Activated CD4-positive, alpha-beta memory T cell treated with anti-CD3 and anti-CD28 coated beads, Interleukin-2, amount 10 ng/mL, durations not matched to agents 7 days and 5 days (primary cell): ENCODE measurements around the gene DOK6. TPM values are rescaled to one million over a fixed set of nuclear protein-coding genes. Genes with fewer than 3 reads are reported as not detected.
A peak's percentile ranks its signal among the peaks of the same experiment; 100 is the strongest.

ENCODE experiments used
- CTCF ChIA-PET: fragments of 350-600 bp; sonication (Branson Sonifier 250); formaldehyde crosslinking; loops from one replicate; lab custom pipeline; 2021; ENCODE audit warnings: antibody characterized with exemption, inconsistent platforms; lab: Charles Lee
- POLR2A ChIA-PET: fragments of 350-600 bp; sonication (Branson Sonifier 250); formaldehyde crosslinking; loops from one replicate; lab custom pipeline; 2021; ENCODE audit warnings: antibody characterized with exemption; lab: Charles Lee
- DNase-seq: peaks from one replicate; pipeline ENCODE4 v3.0.0-alpha.2; 2020
- H3K27ac Mint-ChIP-seq: one replicate; pipeline ENCODE4 v1.8.0; 2021; ENCODE audit warnings: mild to moderate bottlenecking, mixed read lengths
- H3K27me3 Mint-ChIP-seq: one replicate; pipeline ENCODE4 v1.8.0; 2021; ENCODE audit warnings: mixed read lengths
- H3K36me3 Mint-ChIP-seq: one replicate; pipeline ENCODE4 v1.8.0; 2021; ENCODE audit warnings: low read depth, mixed read lengths
- H3K4me1 Mint-ChIP-seq: one replicate; pipeline ENCODE4 v1.8.0; 2021; ENCODE audit warnings: mixed read lengths
- H3K4me3 Mint-ChIP-seq: one replicate; pipeline ENCODE4 v1.8.0; 2021; ENCODE audit warnings: mild to moderate bottlenecking, mixed read lengths
- H3K9me3 Mint-ChIP-seq: one replicate; pipeline ENCODE4 v1.8.0; 2021; ENCODE audit warnings: mixed read lengths
- total RNA-seq, 2 experiments: library from RNA; stranded (reverse); gene quantifications; one replicate each; pipeline ENCODE4 v1.2.3, GENCODE V29; 2021

Gene DOK6
- total RNA-seq, 2 experiments from 2014 or later = not detected

DNA sequence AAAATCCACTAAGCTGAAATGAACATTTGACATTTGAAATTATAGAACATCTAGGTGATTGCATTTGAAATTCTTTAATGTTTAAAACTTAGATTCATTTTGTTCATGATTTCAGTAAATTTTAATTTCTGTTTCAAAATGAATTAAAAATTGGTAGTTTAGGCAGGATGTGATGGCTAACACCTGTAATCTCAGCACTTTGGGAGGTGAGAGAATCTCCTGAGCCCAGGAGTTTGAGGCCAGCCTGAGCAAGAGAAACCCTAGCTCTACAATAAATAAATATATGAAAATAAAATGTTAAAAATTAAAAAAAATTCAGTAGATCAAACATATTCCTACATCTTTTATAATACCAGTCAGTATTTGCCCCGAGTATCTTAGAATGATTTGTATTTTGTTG lies 330.0 kb downstream of the DOK6 start:
- H3K27me3 Mint-ChIP-seq = no peaks in the 10 kb centered on the region
- no peak overlapping the region for H3K27ac Mint-ChIP-seq
- no peaks in the 10 kb centered on the region for H3K9me3 Mint-ChIP-seq
- no peaks in the 10 kb centered on the region for H3K36me3 Mint-ChIP-seq
- CTCF ChIA-PET = interaction anchor here (1.1 kb wide), 1 partner anchor 52 kb away, joined by 3 read pairs; no protein-coding TSS in a partner anchor
- no peak overlapping the region for H3K4me3 Mint-ChIP-seq
- no peaks in the 10 kb centered on the region for H3K4me1 Mint-ChIP-seq
- no peak for DNase-seq
- POLR2A ChIA-PET = no interaction called here

DNA sequence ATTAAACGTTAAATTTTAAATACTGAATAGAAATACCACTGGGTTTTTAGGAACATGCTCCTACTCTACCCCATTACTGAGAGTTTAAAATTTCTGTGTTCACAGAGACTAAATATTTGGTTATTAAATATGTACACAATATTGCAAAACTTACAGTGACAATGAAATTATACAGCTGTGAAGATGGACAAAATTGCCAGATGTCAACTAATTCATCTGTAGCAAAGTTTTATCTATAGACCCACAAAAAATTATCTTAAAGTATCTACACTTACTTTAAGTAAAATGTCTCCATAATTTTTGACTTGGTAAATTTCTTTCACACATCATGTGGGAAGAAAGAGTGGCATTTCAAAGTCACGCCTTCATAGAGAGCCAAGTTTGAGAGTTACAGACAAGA lies 333.8 kb downstream of the DOK6 start:
- Mint-ChIP-seq H3K27me3 (no peaks in the 10 kb centered on the region), H3K4me3 (no peak overlapping the region), H3K4me1 (no peaks in the 10 kb centered on the region), H3K27ac (no peak overlapping the region), H3K9me3 (peaks cover 5% of the 10 kb centered on the region), H3K36me3 (peaks cover 2% of the 10 kb centered on the region)
- POLR2A ChIA-PET = no interaction called here
- CTCF ChIA-PET = no interaction called here
- no peak for DNase-seq

DNA sequence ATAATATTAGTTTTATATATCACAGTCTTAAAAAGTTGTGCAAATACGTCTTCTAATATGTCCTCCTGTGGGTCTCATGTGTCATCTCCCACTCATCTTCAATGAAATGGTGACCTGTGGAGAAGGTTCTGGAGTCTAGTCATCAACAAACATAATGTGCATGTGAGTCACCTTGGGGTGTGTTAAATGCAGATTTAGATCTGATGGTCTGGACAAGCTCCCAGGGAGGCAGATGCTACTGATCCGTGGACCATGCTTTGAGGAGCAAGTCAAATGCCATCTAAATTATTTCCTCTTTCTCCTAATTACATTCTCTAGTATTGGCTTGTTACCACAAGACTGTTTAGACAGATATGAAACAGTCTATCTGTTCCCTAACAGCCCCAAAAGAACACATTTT lies 336.0 kb downstream of the DOK6 start:
- DNase-seq = no peak
- POLR2A ChIA-PET = no interaction called here
- H3K27ac Mint-ChIP-seq = no peak overlapping the region
- H3K27me3 Mint-ChIP-seq = no peaks in the 10 kb centered on the region
- no peaks in the 10 kb centered on the region for H3K4me1 Mint-ChIP-seq
- H3K36me3 Mint-ChIP-seq = peaks cover 2% of the 10 kb centered on the region
- H3K4me3 Mint-ChIP-seq = no peak overlapping the region
- peaks cover 5% of the 10 kb centered on the region for H3K9me3 Mint-ChIP-seq
- CTCF ChIA-PET = no interaction called here

DNA sequence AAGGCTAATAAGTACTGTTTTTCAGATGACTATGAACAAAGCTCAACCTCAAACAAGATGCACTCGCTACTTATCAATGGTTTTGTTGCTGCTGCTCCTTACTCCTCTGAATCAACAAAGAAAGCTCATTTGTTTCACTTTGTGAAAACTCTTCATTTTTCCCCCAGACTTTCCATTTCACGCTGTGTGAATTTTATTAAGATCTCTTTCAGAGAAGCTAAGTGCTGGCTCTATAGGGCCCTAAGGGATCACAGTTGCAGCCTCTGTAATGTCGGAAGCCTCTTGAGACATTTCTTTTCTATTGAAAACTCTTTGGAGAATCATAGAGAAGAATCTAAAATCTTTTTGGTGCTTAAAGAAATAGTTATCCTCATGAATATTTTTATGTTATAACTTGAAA lies 337.2 kb downstream of the DOK6 start:
- no peaks in the 10 kb centered on the region for H3K4me1 Mint-ChIP-seq
- no peak overlapping the region for H3K27ac Mint-ChIP-seq
- ChIA-PET POLR2A (no interaction called here), CTCF (no interaction called here)
- peaks cover 2% of the 10 kb centered on the region for H3K36me3 Mint-ChIP-seq
- H3K27me3 Mint-ChIP-seq = no peaks in the 10 kb centered on the region
- H3K4me3 Mint-ChIP-seq = no peak overlapping the region
- H3K9me3 Mint-ChIP-seq = peaks cover 5% of the 10 kb centered on the region
- no peak for DNase-seq

DNA sequence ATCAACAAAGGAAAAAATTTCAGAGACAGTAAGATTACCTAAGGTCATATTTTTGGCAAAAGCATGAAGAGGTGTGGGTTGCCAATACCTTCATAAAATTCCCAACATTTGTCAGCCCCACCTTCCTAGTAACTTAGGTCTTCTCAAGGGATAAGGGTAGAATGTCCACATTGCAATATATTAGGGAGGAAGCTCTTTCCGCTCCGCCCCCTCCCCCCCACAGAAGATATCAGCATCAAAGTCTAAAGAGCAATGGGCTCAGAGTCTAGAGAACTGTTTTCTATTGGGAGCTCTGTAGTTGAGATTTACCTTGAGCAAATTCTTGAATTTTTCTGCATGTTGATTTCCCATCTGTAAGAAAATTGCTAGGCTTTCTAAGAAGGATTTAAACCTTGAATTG lies 346.7 kb downstream of the DOK6 start:
- H3K27ac Mint-ChIP-seq = no peak overlapping the region
- DNase-seq = no peak
- POLR2A ChIA-PET = no interaction called here
- no peaks in the 10 kb centered on the region for H3K4me1 Mint-ChIP-seq
- H3K27me3 Mint-ChIP-seq = no peaks in the 10 kb centered on the region
- CTCF ChIA-PET = no interaction called here
- no peaks in the 10 kb centered on the region for H3K9me3 Mint-ChIP-seq
- H3K36me3 Mint-ChIP-seq = peaks cover 15% of the 10 kb centered on the region
- H3K4me3 Mint-ChIP-seq = no peak overlapping the region

DNA sequence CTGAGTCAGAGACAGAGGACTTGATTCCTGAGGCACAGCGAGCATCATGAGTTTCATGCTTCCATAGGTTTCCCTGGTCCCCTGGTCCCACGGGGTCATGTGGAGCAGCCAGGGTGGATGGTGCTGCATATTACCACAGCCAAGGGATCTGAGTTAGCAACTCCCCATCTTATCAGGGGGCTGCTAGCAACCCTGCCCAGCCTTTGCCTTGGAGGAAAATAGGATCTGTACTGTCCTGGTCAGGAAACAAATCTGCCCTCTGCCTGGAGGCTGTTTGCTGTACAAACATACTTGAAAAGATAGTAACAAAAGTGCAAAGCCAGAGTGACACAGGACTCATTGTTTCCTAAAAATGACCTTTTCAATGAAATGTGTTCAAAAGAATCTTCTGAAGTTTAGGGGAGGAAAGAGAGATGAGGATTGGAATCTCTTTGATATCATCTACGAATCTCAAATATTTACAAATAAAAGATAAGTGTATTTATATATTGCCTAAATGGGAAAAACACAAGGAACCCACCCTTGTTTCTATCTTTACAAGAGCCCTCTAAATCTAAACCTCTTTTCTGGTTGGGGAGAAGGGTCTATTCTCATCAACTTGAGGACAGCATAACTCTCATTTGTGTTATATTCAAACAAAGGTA lies 352.2 kb downstream of the DOK6 start:
- DNase-seq = no peak
- CTCF ChIA-PET = no interaction called here
- POLR2A ChIA-PET = no interaction called here
- Mint-ChIP-seq H3K9me3 (peaks cover 10% of the 10 kb centered on the region), H3K4me1 (peaks cover 17% of the 10 kb centered on the region), H3K27ac (no peak overlapping the region), H3K27me3 (no peaks in the 10 kb centered on the region), H3K4me3 (no peak overlapping the region), H3K36me3 (peaks cover 28% of the 10 kb centered on the region)

DNA sequence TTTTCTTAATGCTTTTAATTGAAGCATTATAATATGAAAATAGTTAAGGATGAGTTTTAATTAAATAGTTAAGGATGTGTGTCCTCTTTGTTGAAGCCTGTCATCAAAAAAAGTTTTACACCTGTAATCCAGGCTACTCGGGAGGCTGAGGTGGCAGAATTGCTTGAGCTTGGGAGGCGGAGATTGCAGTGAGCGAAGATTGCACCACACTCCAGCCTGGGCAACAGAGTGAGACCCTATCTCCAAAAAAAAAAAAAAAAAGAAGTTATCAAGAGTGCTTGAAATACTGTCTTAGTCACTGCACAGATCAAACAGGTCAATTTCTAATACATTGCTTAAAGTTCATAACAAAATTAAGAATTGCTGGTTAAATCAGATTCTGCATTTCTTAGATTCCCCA lies 353.4 kb downstream of the DOK6 start:
- no peak for DNase-seq
- H3K4me1 Mint-ChIP-seq = peaks cover 17% of the 10 kb centered on the region
- H3K27ac Mint-ChIP-seq = no peak overlapping the region
- peaks cover 10% of the 10 kb centered on the region for H3K9me3 Mint-ChIP-seq
- H3K36me3 Mint-ChIP-seq = peaks cover 20% of the 10 kb centered on the region
- no peak overlapping the region for H3K4me3 Mint-ChIP-seq
- no peaks in the 10 kb centered on the region for H3K27me3 Mint-ChIP-seq
- POLR2A ChIA-PET = no interaction called here
- CTCF ChIA-PET = no interaction called here

DNA sequence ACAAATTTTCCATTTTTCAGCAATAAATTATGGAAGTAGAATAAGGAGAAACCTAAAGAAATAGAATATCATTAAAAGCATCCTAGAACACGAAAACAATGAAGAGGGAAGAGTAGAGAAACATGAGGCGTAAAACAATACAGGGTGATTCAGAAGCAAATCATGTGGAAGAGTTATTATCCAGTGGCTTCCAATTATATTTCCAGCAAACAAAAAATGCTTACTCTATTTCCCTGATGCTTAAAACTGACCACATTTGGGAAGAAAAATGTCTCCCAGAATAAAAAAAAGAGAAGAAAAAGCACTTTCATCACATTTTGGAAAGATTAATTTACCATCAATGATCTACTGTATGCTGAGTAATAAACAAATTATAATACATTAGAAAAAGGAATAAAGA lies 354.4 kb downstream of the DOK6 start:
- ChIA-PET CTCF (no interaction called here), POLR2A (no interaction called here)
- DNase-seq = no peak
- no peak overlapping the region for H3K4me3 Mint-ChIP-seq
- H3K4me1 Mint-ChIP-seq = peaks cover 17% of the 10 kb centered on the region
- H3K27ac Mint-ChIP-seq = no peak overlapping the region
- H3K36me3 Mint-ChIP-seq = peaks cover 19% of the 10 kb centered on the region
- H3K9me3 Mint-ChIP-seq = peaks cover 10% of the 10 kb centered on the region
- no peaks in the 10 kb centered on the region for H3K27me3 Mint-ChIP-seq

DNA sequence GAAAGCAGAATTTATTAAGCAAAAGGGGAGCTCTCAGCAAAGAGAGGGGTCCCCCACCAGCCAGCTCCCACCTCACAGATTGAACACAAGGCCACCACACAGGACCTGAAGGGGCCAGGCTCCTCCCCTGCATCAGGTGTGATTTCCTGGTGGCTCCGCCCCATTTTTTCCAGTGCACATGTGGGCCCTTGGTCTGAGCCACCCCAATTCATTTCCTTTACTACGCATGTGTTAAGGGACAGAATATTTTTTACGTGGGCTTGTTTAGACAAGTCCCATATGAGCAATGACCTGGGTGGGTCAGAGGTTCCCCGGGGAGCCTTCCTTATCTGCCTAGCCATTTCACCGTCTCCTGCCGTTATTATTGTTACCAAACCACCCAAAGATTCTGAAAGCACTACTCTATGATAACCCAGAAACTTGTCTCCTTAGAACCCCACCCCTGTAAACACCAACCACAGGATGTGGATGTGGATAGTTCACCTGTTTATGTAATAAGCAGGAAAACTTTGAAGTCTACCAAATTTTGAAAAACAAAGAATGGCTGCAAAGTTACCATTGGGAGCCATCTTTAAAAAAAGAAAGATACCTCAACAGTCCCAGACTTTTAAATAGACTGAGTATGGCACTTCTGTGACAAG lies 355.3 kb downstream of the DOK6 start:
- Mint-ChIP-seq H3K27ac (peak overlapping the region; percentile 50), H3K4me1 (peaks cover 17% of the 10 kb centered on the region), H3K36me3 (peaks cover 14% of the 10 kb centered on the region), H3K4me3 (no peak overlapping the region), H3K9me3 (peaks cover 10% of the 10 kb centered on the region), H3K27me3 (no peaks in the 10 kb centered on the region)
- POLR2A ChIA-PET = no interaction called here
- no peak for DNase-seq
- CTCF ChIA-PET = no interaction called here

DNA sequence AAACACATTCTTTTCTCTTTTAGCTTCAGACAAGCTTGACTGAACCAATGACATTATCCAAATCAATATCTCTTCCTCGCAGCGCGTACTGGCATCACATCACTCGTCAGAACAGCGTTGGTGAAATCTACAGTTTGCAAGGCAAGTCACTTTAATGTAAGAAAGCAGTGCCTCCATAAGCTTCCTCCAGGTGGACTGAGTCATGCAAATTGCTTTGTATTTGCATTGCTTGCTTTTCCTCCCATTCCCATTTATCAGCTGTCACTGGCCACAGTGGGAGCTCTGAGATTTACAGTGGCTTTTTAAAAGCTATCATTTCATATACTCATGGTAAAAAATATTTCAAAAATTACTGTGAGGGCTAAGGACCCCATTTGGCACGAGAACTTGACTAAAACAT lies 357.0 kb downstream of the DOK6 start:
- no peak for DNase-seq
- H3K27ac Mint-ChIP-seq = no peak overlapping the region
- peaks cover 10% of the 10 kb centered on the region for H3K9me3 Mint-ChIP-seq
- POLR2A ChIA-PET = no interaction called here
- H3K27me3 Mint-ChIP-seq = no peaks in the 10 kb centered on the region
- H3K36me3 Mint-ChIP-seq = peaks cover 14% of the 10 kb centered on the region
- H3K4me1 Mint-ChIP-seq = peaks cover 17% of the 10 kb centered on the region
- CTCF ChIA-PET = interaction anchor here (0.9 kb wide), 1 partner anchor 9 kb away, joined by 3 read pairs; no protein-coding TSS in a partner anchor
- H3K4me3 Mint-ChIP-seq = no peak overlapping the region

DNA sequence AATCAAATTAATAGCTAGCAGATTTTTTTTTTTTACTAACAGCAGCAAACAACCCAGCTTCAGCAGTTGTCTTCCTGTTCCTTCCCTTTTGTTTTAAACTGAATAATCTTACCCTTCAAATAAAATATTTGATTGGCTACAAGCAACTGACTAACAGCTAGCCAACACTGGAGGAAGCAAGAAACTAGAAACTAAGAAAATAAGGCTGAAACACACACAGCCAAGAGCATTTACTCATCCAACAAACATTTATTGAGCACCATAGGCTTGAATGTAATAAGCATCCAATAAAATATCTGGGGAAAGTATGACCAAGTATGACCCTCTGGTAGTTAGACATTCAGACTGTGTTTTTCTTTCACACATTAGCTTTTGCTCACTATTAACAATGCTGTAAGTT lies 357.8 kb downstream of the DOK6 start:
- no peak overlapping the region for H3K4me3 Mint-ChIP-seq
- POLR2A ChIA-PET = no interaction called here
- peaks cover 10% of the 10 kb centered on the region for H3K9me3 Mint-ChIP-seq
- peaks cover 14% of the 10 kb centered on the region for H3K36me3 Mint-ChIP-seq
- H3K4me1 Mint-ChIP-seq = peaks cover 17% of the 10 kb centered on the region
- no peak overlapping the region for H3K27ac Mint-ChIP-seq
- CTCF ChIA-PET = interaction anchor here (0.9 kb wide), 1 partner anchor 8 kb away, joined by 3 read pairs; no protein-coding TSS in a partner anchor
- DNase-seq = no peak
- H3K27me3 Mint-ChIP-seq = no peaks in the 10 kb centered on the region

DNA sequence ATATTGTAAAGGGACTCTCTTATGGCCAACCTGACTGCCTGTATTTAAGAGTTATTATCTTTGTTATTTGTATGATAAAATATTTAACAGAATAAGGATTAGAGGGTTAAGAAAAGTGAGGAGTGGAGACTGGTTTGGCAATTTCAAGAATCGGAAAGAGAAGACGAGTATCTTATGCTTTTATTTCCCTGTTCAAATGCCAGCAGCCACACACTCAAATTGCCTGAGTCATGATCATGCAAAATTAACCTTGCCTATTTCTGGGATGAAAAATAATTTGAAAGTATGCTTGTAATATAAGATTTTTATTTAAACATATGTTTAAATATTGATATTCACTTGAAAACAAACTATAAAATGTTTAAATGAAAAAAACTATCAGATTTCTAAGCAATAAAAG lies 358.4 kb downstream of the DOK6 start:
- no peaks in the 10 kb centered on the region for H3K27me3 Mint-ChIP-seq
- no peak overlapping the region for H3K27ac Mint-ChIP-seq
- H3K9me3 Mint-ChIP-seq = peaks cover 10% of the 10 kb centered on the region
- peaks cover 17% of the 10 kb centered on the region for H3K4me1 Mint-ChIP-seq
- no peak for DNase-seq
- H3K4me3 Mint-ChIP-seq = no peak overlapping the region
- H3K36me3 Mint-ChIP-seq = peaks cover 14% of the 10 kb centered on the region
- POLR2A ChIA-PET = no interaction called here
- CTCF ChIA-PET = no interaction called here

DNA sequence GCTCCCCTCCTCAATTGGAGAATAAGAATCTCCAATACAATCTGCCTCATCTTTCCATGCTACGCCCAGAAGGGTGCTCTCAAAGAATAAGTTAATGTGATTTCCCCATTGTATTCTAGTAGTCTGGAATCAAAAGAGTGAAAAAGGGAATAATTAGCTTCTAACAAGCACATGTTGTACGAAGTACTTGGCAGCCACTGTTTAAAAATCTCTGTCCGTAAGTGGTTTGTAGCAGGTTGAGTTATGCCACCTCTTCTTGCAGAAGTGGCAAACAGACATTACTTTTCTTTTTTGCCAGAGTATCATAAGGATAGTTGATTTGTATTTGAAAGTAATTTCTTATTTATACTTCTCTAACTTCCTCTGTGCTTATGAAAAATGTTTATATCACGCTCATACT lies 362.3 kb downstream of the DOK6 start:
- Mint-ChIP-seq H3K4me3 (no peak overlapping the region), H3K27me3 (no peaks in the 10 kb centered on the region), H3K4me1 (no peaks in the 10 kb centered on the region), H3K27ac (no peak overlapping the region), H3K36me3 (no peaks in the 10 kb centered on the region), H3K9me3 (no peaks in the 10 kb centered on the region)
- CTCF ChIA-PET = no interaction called here
- POLR2A ChIA-PET = no interaction called here
- no peak for DNase-seq

DNA sequence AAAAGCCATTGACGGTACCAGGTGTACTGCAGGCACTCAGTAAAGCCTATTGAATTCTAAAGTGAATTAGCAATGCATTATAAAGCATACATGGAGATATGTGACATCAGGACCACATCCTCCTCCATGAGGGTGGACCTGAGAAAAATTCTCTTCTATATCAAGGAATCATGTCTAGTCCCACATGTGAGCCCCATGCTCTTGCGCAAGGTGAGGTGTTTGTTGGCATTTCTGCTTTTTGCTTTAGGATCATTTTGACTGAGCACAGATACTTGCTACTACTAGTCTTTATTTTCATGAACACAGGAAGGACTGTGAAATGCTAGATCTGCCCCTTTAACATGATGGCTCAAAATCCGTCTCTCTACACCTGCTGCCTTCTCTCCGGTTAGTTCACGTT lies 363.1 kb downstream of the DOK6 start:
- Mint-ChIP-seq H3K4me1 (no peaks in the 10 kb centered on the region), H3K27me3 (no peaks in the 10 kb centered on the region), H3K9me3 (no peaks in the 10 kb centered on the region), H3K4me3 (no peak overlapping the region), H3K27ac (no peak overlapping the region), H3K36me3 (no peaks in the 10 kb centered on the region)
- DNase-seq = no peak
- POLR2A ChIA-PET = no interaction called here
- CTCF ChIA-PET = no interaction called here
